GM10266 (cell line): ENCODE results near the gene ATAD3B.
"Not testable (repeated sequence)": the region's sequence is repeated elsewhere in the genome, so short reads cannot be mapped to it uniquely, and the experiment has no call there.

ENCODE experiments used
- DNase-seq: peaks from one replicate; pipeline ENCODE4 v3.0.0; 2012; ENCODE audit errors: extremely low spot score
- CTCF ChIP-seq: IDR thresholded peaks from 2 replicates; pipeline ENCODE4 v1.5.1; 2012; ENCODE audit warnings: mild to moderate bottlenecking, low read depth; ENCODE audit not compliant: control insufficient read depth, insufficient read depth; ENCODE audit errors: missing control alignments

ATAD3B gene

GRCh38 chr1:1507305-1507704 lies 35.7 kb downstream of the ATAD3B start:
- TF ChIP-seq CTCF: no peak
- DNase-seq: no peak

GRCh38 chr1:1508775-1509464 lies 37.4 kb downstream of the ATAD3B start:
- DNase-seq: not testable (repeated sequence)

- not testable (repeated sequence) for DNase-seq
Measured at GRCh38 chr1:1509465-1509850, 37.9 kb downstream of the ATAD3B start.

GRCh38 chr1:1510912-1511532 lies 39.5 kb downstream of the ATAD3B start:
- DNase-seq: no peak
- TF ChIP-seq CTCF: no peak

- peak; percentile 100 for DNase-seq
- no peak for TF ChIP-seq CTCF
Measured at GRCh38 chr1:1511533-1512285, 40.1 kb downstream of the ATAD3B start, which contains the start of gene ATAD3A. TSS of gene ATAD3A (plus strand) at chr1:1512162. CDS start at chr1:1512269, 107 bp downstream.

GRCh38 chr1:1512425-1512824 lies 40.9 kb downstream of the ATAD3B start:
- not testable (repeated sequence) for DNase-seq

- DNase-seq: not testable (repeated sequence)
Measured at GRCh38 chr1:1513675-1514074, 42.1 kb downstream of the ATAD3B start.

DNA sequence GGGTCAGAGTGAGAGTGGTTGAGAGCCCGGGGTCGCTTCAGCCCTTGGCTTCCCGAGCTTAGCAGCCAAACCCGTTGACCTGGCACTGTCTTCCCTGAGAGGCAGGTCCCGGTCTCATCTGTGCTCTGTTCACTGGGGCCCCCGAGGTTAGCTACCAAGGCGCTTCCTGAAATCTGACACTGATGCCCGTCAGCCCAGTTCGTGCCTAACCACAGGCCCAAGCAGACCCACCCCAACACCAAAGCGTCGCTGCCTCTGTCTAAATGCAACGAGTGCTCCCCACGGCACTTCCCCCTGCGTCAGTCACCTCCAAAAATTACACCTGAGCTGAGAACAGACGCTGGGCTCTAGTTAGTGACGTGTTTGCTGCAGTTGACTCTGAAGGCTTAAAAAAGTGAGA lies 42.8 kb downstream of the ATAD3B start:
- not testable (repeated sequence) for DNase-seq

DNA sequence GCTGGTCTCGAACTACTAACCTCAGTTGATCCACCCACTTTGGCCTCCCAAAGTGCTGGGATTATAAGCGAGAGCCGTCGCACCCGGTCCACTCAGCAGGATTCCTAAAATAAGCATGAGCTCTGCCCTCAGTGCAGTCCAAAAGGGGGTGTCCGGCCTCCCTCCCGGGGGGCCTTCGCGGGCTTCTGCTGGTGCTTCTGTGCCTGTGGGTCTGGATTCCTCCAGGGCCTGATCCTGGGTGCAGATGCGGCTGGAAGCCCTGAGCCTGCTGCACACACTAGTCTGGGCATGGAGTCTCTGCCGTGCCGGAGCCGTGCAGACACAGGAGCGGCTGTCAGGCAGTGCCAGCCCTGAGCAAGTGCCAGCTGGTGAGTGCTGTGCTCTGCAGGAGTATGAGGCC lies 45.4 kb downstream of the ATAD3B start:
- not testable (repeated sequence) for DNase-seq

DNA sequence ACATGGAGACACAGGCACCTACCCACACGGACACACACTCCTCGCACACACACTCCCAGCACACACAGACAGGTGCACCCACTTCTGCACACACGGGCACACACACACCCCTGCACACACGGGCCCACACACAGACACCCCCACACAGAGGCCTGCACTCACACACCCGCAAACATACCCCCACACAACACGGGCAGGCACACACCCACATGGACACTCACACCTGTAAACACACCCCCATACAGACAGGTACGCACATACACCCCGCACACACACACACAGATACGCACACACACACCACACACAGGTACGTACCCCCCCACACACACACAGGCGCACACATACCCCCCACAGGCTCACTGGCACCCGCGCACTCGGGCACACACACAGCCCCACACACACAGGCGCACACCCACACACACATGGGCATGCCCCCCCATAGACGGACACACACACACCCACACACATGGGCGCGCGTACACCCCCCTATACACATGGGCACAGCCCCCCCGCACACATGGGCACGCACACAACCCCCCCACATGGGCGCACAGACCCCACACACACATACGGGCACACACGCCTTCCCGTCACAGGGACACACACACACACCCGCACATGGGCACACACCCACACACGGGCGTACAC lies 46.5 kb downstream of the ATAD3B start:
- no peak for DNase-seq
- TF ChIP-seq CTCF: no peak

DNA sequence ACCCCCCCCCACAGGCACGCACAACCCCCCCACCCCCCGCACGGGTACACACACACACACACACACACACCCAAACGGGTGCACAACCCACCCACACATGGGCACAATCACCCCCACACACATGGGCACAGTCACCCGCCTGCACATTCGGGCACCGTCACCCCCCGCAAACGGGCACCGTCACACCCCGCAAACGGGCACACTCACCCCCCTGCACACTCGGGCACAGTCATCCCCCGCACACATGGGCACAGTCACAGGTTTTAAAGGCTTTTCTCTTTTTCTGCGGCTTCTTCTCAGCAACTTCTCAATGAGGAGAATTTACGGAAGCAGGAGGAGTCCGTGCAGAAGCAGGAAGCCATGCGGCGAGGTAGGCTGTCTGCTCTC lies 47.0 kb downstream of the ATAD3B start:
- not testable (repeated sequence) for DNase-seq

DNA sequence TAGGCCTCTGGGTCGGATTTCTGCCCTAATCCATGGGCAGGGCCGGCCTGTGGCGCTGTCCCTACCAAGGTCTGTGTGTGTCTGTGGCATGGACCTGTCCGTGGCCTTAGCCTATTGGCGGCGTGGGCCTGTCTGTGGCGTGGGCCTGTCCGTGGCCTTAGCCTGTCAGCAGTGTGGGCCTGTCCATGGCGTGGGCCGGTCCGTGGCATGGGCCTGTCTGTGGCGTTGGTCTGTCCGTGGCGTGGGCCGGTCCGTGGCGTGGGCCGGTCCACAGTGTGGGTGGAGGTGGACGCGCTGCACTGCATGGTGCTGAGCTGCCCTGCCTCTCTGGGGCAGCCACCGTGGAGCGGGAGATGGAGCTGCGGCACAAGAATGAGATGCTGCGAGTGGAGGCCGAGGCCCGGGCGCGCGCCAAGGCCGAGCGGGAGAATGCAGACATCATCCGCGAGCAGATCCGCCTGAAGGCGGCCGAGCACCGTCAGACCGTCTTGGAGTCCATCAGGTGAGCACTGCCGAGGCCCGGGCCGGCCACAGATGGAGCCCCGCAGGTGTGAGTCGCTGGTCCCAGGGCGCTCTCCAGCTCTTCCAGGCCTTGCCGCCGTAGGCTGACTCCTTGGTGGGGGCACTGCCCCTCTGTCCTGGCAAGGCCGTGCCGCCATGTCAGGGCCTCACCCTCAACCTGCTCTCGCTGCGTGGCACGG lies 48.4 kb downstream of the ATAD3B start:
- DNase-seq: not testable (repeated sequence)
